BE2C (cell line): ENCODE results near the gene TBCC.

Experiments
- DNase-seq: peaks from one replicate; pipeline ENCODE4 v3.0.0-alpha.2; 2020
- H3K27me3 ChIP-seq: fragments of 250-450 bp; sonication (Bioruptor Pico); 2 replicates; pipeline ENCODE4 v1.5.1; 2020; ENCODE audit warnings: mild to moderate bottlenecking
- H3K36me3 ChIP-seq: fragments of 250-450 bp; sonication (Bioruptor Pico); 2 replicates; pipeline ENCODE4 v1.5.1; 2020; ENCODE audit warnings: mild to moderate bottlenecking
- H3K4me1 ChIP-seq: fragments of 250-450 bp; sonication (Bioruptor Pico); 2 replicates; pipeline ENCODE4 v1.5.1; 2020
- H3K4me3 ChIP-seq: 2 replicates; pipeline ENCODE4 v1.5.1; 2011; ENCODE audit warnings: low read depth, low read length
- H3K9me3 ChIP-seq: fragments of 250-450 bp; sonication (Bioruptor Pico); 2 replicates; pipeline ENCODE4 v1.5.1; 2020
- TF ChIP-seq, protein P1 (sequence below): IDR thresholded peaks from 2 replicates; pipeline ENCODE4 v1.5.1; 2012; ENCODE audit warnings: mild to moderate bottlenecking, low read depth, low read length

The TBCC gene

DNA sequence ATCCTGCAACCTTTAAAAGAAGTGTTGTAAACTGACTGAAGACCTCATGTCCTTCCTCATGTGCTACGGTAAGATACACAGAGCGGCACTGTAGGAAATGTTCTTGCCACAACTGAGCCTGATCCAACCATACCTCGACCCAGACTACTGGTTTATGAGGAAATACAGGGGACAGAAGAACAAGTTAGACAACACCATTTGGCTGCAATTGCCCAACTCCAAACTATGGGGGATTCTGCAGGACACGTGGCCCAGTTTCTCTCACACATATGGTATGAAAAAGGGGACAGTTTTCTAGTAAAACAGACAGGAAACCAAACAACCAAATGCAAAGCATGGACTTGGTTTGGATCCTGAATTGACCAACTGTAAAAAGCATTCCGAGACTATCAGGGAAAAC, 34.0 kb downstream of the TBCC start:
- no peak for DNase-seq
- no peaks in the 10 kb centered on the region for H3K27me3 ChIP-seq
- TF ChIP-seq, protein P1, sequence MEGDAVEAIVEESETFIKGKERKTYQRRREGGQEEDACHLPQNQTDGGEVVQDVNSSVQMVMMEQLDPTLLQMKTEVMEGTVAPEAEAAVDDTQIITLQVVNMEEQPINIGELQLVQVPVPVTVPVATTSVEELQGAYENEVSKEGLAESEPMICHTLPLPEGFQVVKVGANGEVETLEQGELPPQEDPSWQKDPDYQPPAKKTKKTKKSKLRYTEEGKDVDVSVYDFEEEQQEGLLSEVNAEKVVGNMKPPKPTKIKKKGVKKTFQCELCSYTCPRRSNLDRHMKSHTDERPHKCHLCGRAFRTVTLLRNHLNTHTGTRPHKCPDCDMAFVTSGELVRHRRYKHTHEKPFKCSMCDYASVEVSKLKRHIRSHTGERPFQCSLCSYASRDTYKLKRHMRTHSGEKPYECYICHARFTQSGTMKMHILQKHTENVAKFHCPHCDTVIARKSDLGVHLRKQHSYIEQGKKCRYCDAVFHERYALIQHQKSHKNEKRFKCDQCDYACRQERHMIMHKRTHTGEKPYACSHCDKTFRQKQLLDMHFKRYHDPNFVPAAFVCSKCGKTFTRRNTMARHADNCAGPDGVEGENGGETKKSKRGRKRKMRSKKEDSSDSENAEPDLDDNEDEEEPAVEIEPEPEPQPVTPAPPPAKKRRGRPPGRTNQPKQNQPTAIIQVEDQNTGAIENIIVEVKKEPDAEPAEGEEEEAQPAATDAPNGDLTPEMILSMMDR = no peak
- H3K9me3 ChIP-seq = no peaks in the 10 kb centered on the region
- no peak overlapping the region for H3K4me3 ChIP-seq
- no peaks in the 10 kb centered on the region for H3K36me3 ChIP-seq
- no peaks in the 10 kb centered on the region for H3K4me1 ChIP-seq

DNA sequence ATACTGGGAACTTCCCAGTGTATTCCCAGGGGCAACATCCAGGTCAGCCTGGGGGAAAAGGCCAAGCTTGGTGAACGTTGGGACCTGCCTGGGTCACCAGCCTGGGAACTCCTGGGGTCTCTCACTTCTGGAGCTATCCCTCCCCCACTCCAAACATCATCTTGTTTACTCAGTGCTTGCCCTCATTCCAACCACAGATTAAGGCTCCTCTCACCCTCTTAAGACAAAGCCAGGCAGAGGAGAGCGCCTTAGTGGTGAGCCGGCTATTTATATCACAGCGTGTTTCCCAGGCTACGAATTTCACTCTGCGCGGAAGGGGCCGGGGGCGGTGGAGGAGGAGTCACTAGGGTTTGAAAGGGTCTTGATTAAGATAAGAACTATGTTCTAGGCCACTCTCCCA, 35.6 kb downstream of the TBCC start:
- no peaks in the 10 kb centered on the region for H3K9me3 ChIP-seq
- no peak overlapping the region for H3K4me3 ChIP-seq
- TF ChIP-seq, protein P1 = no peak
- no peaks in the 10 kb centered on the region for H3K4me1 ChIP-seq
- no peaks in the 10 kb centered on the region for H3K36me3 ChIP-seq
- no peak for DNase-seq
- no peaks in the 10 kb centered on the region for H3K27me3 ChIP-seq

DNA sequence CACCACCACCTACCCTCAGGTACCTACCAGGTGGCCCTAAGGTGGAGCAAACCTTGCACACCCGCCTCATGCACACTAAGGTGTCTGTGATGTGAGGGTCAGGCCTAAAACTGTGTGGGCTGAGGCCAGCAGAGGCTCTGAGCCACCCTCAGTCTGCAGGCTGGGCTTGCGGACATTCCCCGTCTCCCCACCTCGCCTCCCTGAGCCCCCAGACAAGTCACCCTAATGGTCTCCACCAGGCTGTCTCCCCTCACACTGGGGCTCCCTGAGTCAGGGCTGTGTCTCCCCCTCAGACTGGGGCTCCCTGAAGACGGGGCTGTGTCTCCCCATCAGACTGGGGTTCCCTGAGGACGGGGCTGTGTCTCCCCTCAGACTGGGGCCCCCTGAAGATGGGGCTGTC, 36.0 kb downstream of the TBCC start:
- DNase-seq = no peak
- H3K4me1 ChIP-seq = no peaks in the 10 kb centered on the region
- no peak overlapping the region for H3K4me3 ChIP-seq
- H3K36me3 ChIP-seq = no peaks in the 10 kb centered on the region
- no peaks in the 10 kb centered on the region for H3K9me3 ChIP-seq
- no peaks in the 10 kb centered on the region for H3K27me3 ChIP-seq
- TF ChIP-seq, protein P1 = no peak

DNA sequence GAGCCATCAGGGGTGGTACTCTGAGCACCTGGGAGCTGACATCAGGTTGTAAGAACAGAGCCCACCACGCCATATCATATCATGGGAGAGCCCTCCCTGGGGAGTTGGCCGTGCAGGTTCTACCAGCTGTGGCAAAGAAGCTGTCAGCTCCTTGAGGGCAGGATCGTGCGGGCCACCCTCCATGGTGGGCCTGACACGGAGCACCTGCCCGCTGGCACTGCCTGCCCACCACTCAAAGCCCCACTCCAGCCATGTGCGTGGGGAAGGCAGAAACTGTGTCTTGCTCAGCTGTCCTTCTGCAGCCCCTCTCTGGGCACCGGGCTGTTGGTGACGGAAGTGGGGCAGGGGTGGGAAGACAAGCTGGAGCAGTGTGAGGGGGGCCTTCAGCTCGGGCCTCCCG, 37.8 kb downstream of the TBCC start:
- H3K9me3 ChIP-seq = no peaks in the 10 kb centered on the region
- H3K27me3 ChIP-seq = no peaks in the 10 kb centered on the region
- no peaks in the 10 kb centered on the region for H3K36me3 ChIP-seq
- H3K4me1 ChIP-seq = no peaks in the 10 kb centered on the region
- TF ChIP-seq, protein P1 = no peak
- no peak overlapping the region for H3K4me3 ChIP-seq
- no peak for DNase-seq

DNA sequence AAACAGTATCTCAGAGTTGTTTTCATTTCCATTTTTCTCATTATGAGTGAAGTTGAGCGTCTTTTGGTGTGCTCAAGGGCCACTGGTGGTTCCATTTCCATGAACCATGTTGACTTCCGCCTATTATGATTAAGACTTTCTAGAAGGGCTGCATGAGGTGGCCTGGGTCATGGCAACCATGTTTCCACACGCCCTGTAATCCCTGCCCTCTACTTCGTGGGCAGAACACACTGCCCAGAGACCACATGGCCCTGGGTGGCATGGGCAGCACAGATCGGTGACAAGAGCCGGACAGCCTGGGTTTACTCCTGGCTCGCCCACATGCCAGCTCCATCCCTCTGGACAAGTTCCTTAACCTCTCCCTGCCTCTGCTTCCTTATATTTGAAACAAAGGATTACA, 38.3 kb downstream of the TBCC start:
- no peaks in the 10 kb centered on the region for H3K27me3 ChIP-seq
- H3K36me3 ChIP-seq = no peaks in the 10 kb centered on the region
- TF ChIP-seq, protein P1 = no peak
- no peak overlapping the region for H3K4me3 ChIP-seq
- no peaks in the 10 kb centered on the region for H3K4me1 ChIP-seq
- H3K9me3 ChIP-seq = no peaks in the 10 kb centered on the region
- DNase-seq = no peak

DNA sequence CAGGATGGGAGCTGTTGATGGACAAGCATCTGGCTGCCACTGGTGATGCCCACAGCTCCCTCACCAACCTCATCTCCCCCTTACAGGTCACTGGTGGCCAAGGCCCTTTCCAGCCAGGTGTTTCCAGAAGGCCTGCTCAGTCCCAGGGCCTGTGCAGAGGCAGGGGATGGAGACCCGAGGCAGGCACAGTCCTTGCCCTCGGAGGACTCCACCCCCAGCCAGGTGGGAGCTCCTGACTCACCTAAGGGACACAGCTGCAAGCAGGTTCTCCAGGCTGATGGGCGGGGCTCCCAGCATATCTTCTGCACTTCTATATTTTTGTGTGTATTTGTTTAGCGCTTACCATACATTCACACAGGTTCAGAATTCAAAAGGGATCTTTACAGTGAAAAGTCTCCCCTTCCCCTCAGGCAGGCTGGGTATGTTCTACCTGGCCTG, 40.9 kb downstream of the TBCC start:
- Histone ChIP-seq H3K9me3 (no peaks in the 10 kb centered on the region), H3K36me3 (no peaks in the 10 kb centered on the region), H3K4me3 (no peak overlapping the region), H3K27me3 (no peaks in the 10 kb centered on the region), H3K4me1 (no peaks in the 10 kb centered on the region)
- no peak for DNase-seq
- TF ChIP-seq, protein P1 = no peak
